Loucy (cell line): ENCODE results near the gene SRP54.

Source experiments
- H2AFZ ChIP-seq: fragments of 200-600 bp; sonication (generic); 2 replicates; pipeline ENCODE4 v1.6.0; 2016; ENCODE audit warnings: antibody characterized with exemption, mild to moderate bottlenecking, low read length, moderate library complexity
- H3F3A ChIP-seq: fragments of 200-600 bp; 2 replicates; pipeline ENCODE4 v1.6.0; 2016; ENCODE audit warnings: antibody characterized with exemption, low read depth, mild to moderate bottlenecking
- H3K27me3 ChIP-seq: fragments of 200-600 bp; sonication (generic); 2 replicates; pipeline ENCODE4 v1.6.1; 2014; ENCODE audit warnings: low read length, mild to moderate bottlenecking; ENCODE audit not compliant: insufficient read depth, poor library complexity, severe bottlenecking
- H3K36me3 ChIP-seq: fragments of 200-600 bp; sonication (generic); 2 replicates; pipeline ENCODE4 v1.6.1; 2016; ENCODE audit warnings: low read length; ENCODE audit not compliant: insufficient read depth
- H3K4me1 ChIP-seq: fragments of 200-600 bp; sonication (generic); 2 replicates; pipeline ENCODE4 v1.5.1; 2014; ENCODE audit warnings: low read length, mild to moderate bottlenecking; ENCODE audit not compliant: insufficient read depth, poor library complexity, severe bottlenecking
- H3K4me2 ChIP-seq: fragments of 200-600 bp; sonication (generic); 2 replicates; pipeline ENCODE4 v1.6.0; 2014; ENCODE audit warnings: antibody characterized with exemption, low read length, low read depth, mild to moderate bottlenecking; ENCODE audit not compliant: poor library complexity, severe bottlenecking
- H3K4me3 ChIP-seq: fragments of 200-600 bp; sonication (generic); 2 replicates; pipeline ENCODE4 v1.5.1; 2014; ENCODE audit warnings: low read length, mild to moderate bottlenecking, mixed read lengths; ENCODE audit not compliant: poor library complexity, severe bottlenecking
- H3K79me2 ChIP-seq: fragments of 200-600 bp; sonication (generic); 2 replicates; pipeline ENCODE4 v1.6.1; 2014; ENCODE audit warnings: low read length; ENCODE audit not compliant: insufficient read depth
- H3K9ac ChIP-seq: fragments of 200-600 bp; sonication (generic); 2 replicates; pipeline ENCODE4 v1.6.0; 2014; ENCODE audit warnings: mild to moderate bottlenecking, low read depth, low read length, moderate library complexity; ENCODE audit not compliant: poor library complexity, severe bottlenecking
- H3K9me2 ChIP-seq: fragments of 200-600 bp; sonication (generic); replicated peaks from 2 replicates; pipeline ENCODE4 v1.6.1; 2016; ENCODE audit warnings: low read depth, low read length, mixed read lengths
- H3K9me3 ChIP-seq: fragments of 200-600 bp; sonication (generic); 2 replicates; pipeline ENCODE4 v1.6.1; 2014; ENCODE audit warnings: mild to moderate bottlenecking, antibody characterized with exemption, low read length, low read depth; ENCODE audit not compliant: insufficient read depth
- H4K20me1 ChIP-seq: fragments of 200-600 bp; sonication (generic); 2 replicates; pipeline ENCODE4 v1.6.0; 2014; ENCODE audit warnings: antibody characterized with exemption, low read length, mild to moderate bottlenecking; ENCODE audit not compliant: insufficient read depth, poor library complexity, severe bottlenecking
- CTCF ChIP-seq: fragments of 200-600 bp; sonication (generic); conservative IDR thresholded peaks from 2 replicates; pipeline ENCODE4 v1.5.1; 2014; ENCODE audit warnings: mild to moderate bottlenecking, antibody characterized with exemption, low read length
- EZH2phosphoT487 ChIP-seq: fragments of 200-600 bp; IDR thresholded peaks from 2 replicates; pipeline ENCODE4 v1.6.1; 2018; ENCODE audit warnings: antibody characterized with exemption, mild to moderate bottlenecking, moderate library complexity, borderline replicate concordance

Gene SRP54

GRCh38 chr14:34980337-34980900 lies 2.4 kb upstream of the SRP54 start:
- H3K4me2 ChIP-seq: peak overlapping the region; percentile 97
- TF ChIP-seq EZH2phosphoT487: no peak
- no peak for TF ChIP-seq CTCF
- no peaks in the 10 kb centered on the region for H3K9me2 ChIP-seq
- H3K4me3 ChIP-seq: peak overlapping the region; percentile 85
- no peaks in the 10 kb centered on the region for H3K27me3 ChIP-seq
- peak overlapping the region; percentile 74 for H3K9ac ChIP-seq
- no peaks in the 10 kb centered on the region for H3K36me3 ChIP-seq
- H3F3A ChIP-seq: no peaks in the 10 kb centered on the region
- peaks cover 39% of the 10 kb centered on the region for H3K4me1 ChIP-seq
- 0 out of 2 replicates have a peak overlapping the region, but pooled peaks have one; percentile 88 for H2AFZ ChIP-seq
- no peaks in the 10 kb centered on the region for H3K9me3 ChIP-seq
- H4K20me1 ChIP-seq: peaks cover 21% of the 10 kb centered on the region
- peaks cover 59% of the 10 kb centered on the region for H3K79me2 ChIP-seq

GRCh38 chr14:34981743-34982420 lies 910 bp upstream of the SRP54 start:
- Histone ChIP-seq H3K9ac (peak overlapping the region; percentile 74), H3F3A (no peaks in the 10 kb centered on the region), H3K9me2 (no peaks in the 10 kb centered on the region), H3K79me2 (peaks cover 68% of the 10 kb centered on the region), H3K4me3 (peak overlapping the region; percentile 85), H3K4me1 (peaks cover 45% of the 10 kb centered on the region), H3K9me3 (no peaks in the 10 kb centered on the region), H4K20me1 (peaks cover 31% of the 10 kb centered on the region), H3K27me3 (no peaks in the 10 kb centered on the region), H3K4me2 (peak overlapping the region; percentile 97), H2AFZ (peak overlapping the region; percentile 88), H3K36me3 (no peaks in the 10 kb centered on the region)
- TF ChIP-seq EZH2phosphoT487: no peak
- peak; percentile 32 for TF ChIP-seq CTCF

- H2AFZ ChIP-seq: peak overlapping the region; percentile 93
- no peaks in the 10 kb centered on the region for H3K9me3 ChIP-seq
- no peaks in the 10 kb centered on the region for H3F3A ChIP-seq
- H3K36me3 ChIP-seq: no peaks in the 10 kb centered on the region
- peaks cover 36% of the 10 kb centered on the region for H4K20me1 ChIP-seq
- peaks cover 74% of the 10 kb centered on the region for H3K79me2 ChIP-seq
- H3K9ac ChIP-seq: peak overlapping the region; percentile 74
- H3K4me1 ChIP-seq: peaks cover 54% of the 10 kb centered on the region
- no peaks in the 10 kb centered on the region for H3K27me3 ChIP-seq
- peak overlapping the region; percentile 97 for H3K4me2 ChIP-seq
- no peak for TF ChIP-seq CTCF
- no peak for TF ChIP-seq EZH2phosphoT487
- H3K4me3 ChIP-seq: peak overlapping the region; percentile 85
- H3K9me2 ChIP-seq: no peaks in the 10 kb centered on the region
Observed at GRCh38 chr14:34983148-34983760, 462 bp downstream of the SRP54 start.
